IMR-90 (cell line): ENCODE data around the gene BICD2. TPM values are rescaled to one million over a fixed set of nuclear protein-coding genes. Genes with fewer than 3 reads are reported as not detected.

ENCODE experiments used
- ATAC-seq: fragments of 200-7000 bp; cut with Tn5 transposase; 2 replicates; pipeline ENCODE4 v1.9.1; 2020; ENCODE audit warnings: low read depth, mild to moderate bottlenecking, moderate library complexity
- BruUV-seq: library from RNA; stranded (reverse); fragments of 400-500 nt; replicated peaks from 2 replicates; lab custom pipeline; 2021; lab: Mats Ljungman, UMichigan
- CTCF ChIA-PET: fragments of 300-600 bp; formaldehyde crosslinking; extraction: SDS; loops from one replicate; lab custom pipeline; 2021; ENCODE audit warnings: antibody characterized with exemption; lab: Yijun Ruan, JAX
- POLR2A ChIA-PET: fragments of 300-600 bp; sonication (Branson Sonifier 250); formaldehyde crosslinking; loops from one replicate; lab custom pipeline; 2022; ENCODE audit warnings: antibody characterized with exemption; ENCODE audit not compliant: unreplicated experiment; lab: Charles Lee
- DNase-seq: peaks from one replicate; pipeline ENCODE4 v3.0.0; 2013
- H2AFZ ChIP-seq: replicated peaks from 2 replicates; pipeline ENCODE3; 2013; ENCODE audit warnings: low read length, mild to moderate bottlenecking; ENCODE audit not compliant: poor library complexity
- H2AK5ac ChIP-seq: 2 replicates; pipeline ENCODE4 v1.6.1; 2013; ENCODE audit warnings: low read depth, low read length, inconsistent platforms
- H2AK9ac ChIP-seq: replicated peaks from 2 replicates; pipeline ENCODE3; 2013; ENCODE audit warnings: mild to moderate bottlenecking, low read depth, low read length, moderate library complexity; ENCODE audit not compliant: poor library complexity
- H2BK120ac ChIP-seq: 2 replicates; pipeline ENCODE4 v1.6.1; 2013; ENCODE audit warnings: low read depth, low read length, inconsistent platforms
- H2BK15ac ChIP-seq: 3 replicates; pipeline ENCODE4 v1.6.1; 2013; ENCODE audit warnings: low read depth, low read length, inconsistent platforms
- H2BK20ac ChIP-seq: 2 replicates; pipeline ENCODE4 v1.6.1; 2013; ENCODE audit warnings: low read depth, mild to moderate bottlenecking, inconsistent platforms, low read length, moderate library complexity
- H2BK5ac ChIP-seq: 2 replicates; pipeline ENCODE4 v1.6.1; 2013; ENCODE audit warnings: mild to moderate bottlenecking, low read depth, low read length, inconsistent platforms; ENCODE audit not compliant: poor library complexity, severe bottlenecking
- H3K14ac ChIP-seq: replicated peaks from 2 replicates; pipeline ENCODE4 v1.6.1; 2013; ENCODE audit warnings: low read depth, low read length, inconsistent platforms
- H3K18ac ChIP-seq: 2 replicates; pipeline ENCODE4 v1.6.1; 2013; ENCODE audit warnings: low read depth, low read length, control low read depth
- H3K23ac ChIP-seq: 2 replicates; pipeline ENCODE4 v1.6.1; 2013; ENCODE audit warnings: low read depth, low read length, inconsistent platforms
- H3K27ac ChIP-seq: 2 replicates; pipeline ENCODE4 v1.5.1; 2013; ENCODE audit warnings: mild to moderate bottlenecking, control low read depth, low read length; ENCODE audit not compliant: insufficient read depth
- H3K27me3 ChIP-seq: 2 replicates; pipeline ENCODE4 v1.6.1; 2013; ENCODE audit warnings: low read length; ENCODE audit not compliant: control insufficient read depth, insufficient read depth
- H3K36me3 ChIP-seq: 2 replicates; pipeline ENCODE4 v1.6.1; 2013; ENCODE audit warnings: low read length, mixed read lengths; ENCODE audit not compliant: control insufficient read depth, insufficient read depth
- H3K4ac ChIP-seq: 2 replicates; pipeline ENCODE4 v1.6.1; 2013; ENCODE audit warnings: low read depth, low read length, inconsistent platforms
- H3K4me1 ChIP-seq: 2 replicates; pipeline ENCODE4 v1.6.1; 2013; ENCODE audit warnings: low read length, mixed read lengths; ENCODE audit not compliant: control insufficient read depth, insufficient read depth
- H3K4me2 ChIP-seq: 2 replicates; pipeline ENCODE4 v1.6.1; 2013; ENCODE audit warnings: low read depth, mild to moderate bottlenecking, control low read depth, low read length, moderate library complexity
- H3K4me3 ChIP-seq: 2 replicates; pipeline ENCODE4 v1.5.1; 2013; ENCODE audit warnings: low read depth, mild to moderate bottlenecking, control low read depth, low read length, moderate library complexity; ENCODE audit not compliant: insufficient read depth
- H3K56ac ChIP-seq: 2 replicates; pipeline ENCODE4 v1.6.1; 2013; ENCODE audit warnings: low read length, inconsistent platforms; ENCODE audit not compliant: insufficient read depth; ENCODE audit errors: extremely low read depth
- H3K79me1 ChIP-seq, 2 experiments: 2 replicates each; pipeline ENCODE4 v1.6.1; 2013; ENCODE audit warnings: low read length in 2 of 2, inconsistent platforms in 1 of 2, low read depth in 1 of 2
- H3K9ac ChIP-seq: 2 replicates; pipeline ENCODE4 v1.6.1; 2013; ENCODE audit warnings: low read depth, low read length, control low read depth
- H3K9me1 ChIP-seq: 2 replicates; pipeline ENCODE4 v1.6.1; 2013; ENCODE audit warnings: low read length, inconsistent platforms; ENCODE audit not compliant: insufficient read depth
- H3K9me3 ChIP-seq: 2 replicates; pipeline ENCODE4 v1.6.1; 2013; ENCODE audit warnings: low read length; ENCODE audit not compliant: control insufficient read depth, insufficient read depth
- H4K20me1 ChIP-seq: 2 replicates; pipeline ENCODE4 v1.6.1; 2013; ENCODE audit warnings: low read length, inconsistent platforms; ENCODE audit not compliant: insufficient read depth
- H4K5ac ChIP-seq: 2 replicates; pipeline ENCODE4 v1.6.1; 2013; ENCODE audit warnings: mild to moderate bottlenecking, low read depth, low read length, control low read depth
- H4K8ac ChIP-seq, 2 experiments: 2 replicates each; pipeline ENCODE4 v1.6.1; 2013; ENCODE audit warnings: low read depth in 2 of 2, low read length in 2 of 2, control low read depth in 1 of 2, inconsistent platforms in 1 of 2
- H4K91ac ChIP-seq: 2 replicates; pipeline ENCODE4 v1.6.1; 2013; ENCODE audit warnings: low read depth, low read length, inconsistent platforms; ENCODE audit not compliant: insufficient read depth
- CEBPB ChIP-seq: IDR thresholded peaks from 2 replicates; pipeline ENCODE4 v1.6.1; 2012; ENCODE audit warnings: low read depth, low read length, improper control_type of control experiment
- CHD1 ChIP-seq: IDR thresholded peaks from 2 replicates; pipeline ENCODE4 v1.6.1; 2012; ENCODE audit warnings: low read depth, low read length, improper control_type of control experiment
- FOS ChIP-seq: fragments of 150-350 bp; IDR thresholded peaks from 2 replicates; pipeline ENCODE4 v1.6.1; 2016; ENCODE audit warnings: low read depth, low read length
- MAFK ChIP-seq: IDR thresholded peaks from 2 replicates; pipeline ENCODE4 v1.6.1; 2012; ENCODE audit warnings: low read depth, low read length, improper control_type of control experiment
- MAZ ChIP-seq: IDR thresholded peaks from 2 replicates; pipeline ENCODE4 v1.6.1; 2012; ENCODE audit warnings: low read depth, mild to moderate bottlenecking, low read length, improper control_type of control experiment, moderate library complexity, borderline replicate concordance
- MXI1 ChIP-seq: IDR thresholded peaks from 2 replicates; pipeline ENCODE4 v1.6.1; 2012; ENCODE audit warnings: low read depth, mild to moderate bottlenecking, low read length, moderate library complexity, borderline replicate concordance
- NFE2L2 ChIP-seq: fragments of 150-350 bp; IDR thresholded peaks from 2 replicates; pipeline ENCODE4 v1.6.1; 2016; ENCODE audit warnings: low read depth, mild to moderate bottlenecking, low read length
- POLR2A ChIP-seq: IDR thresholded peaks from 2 replicates; pipeline ENCODE4 v1.6.1; 2012; ENCODE audit warnings: mild to moderate bottlenecking, low read depth, low read length
- RAD21 ChIP-seq: IDR thresholded peaks from 2 replicates; pipeline ENCODE4 v1.6.1; 2012; ENCODE audit warnings: low read length, improper control_type of control experiment
- RCOR1 ChIP-seq: IDR thresholded peaks from 2 replicates; pipeline ENCODE4 v1.6.1; 2012; ENCODE audit warnings: mild to moderate bottlenecking, low read length, improper control_type of control experiment; ENCODE audit not compliant: insufficient replicate concordance
- RFX5 ChIP-seq: IDR thresholded peaks from 2 replicates; pipeline ENCODE4 v1.8.0; 2012; ENCODE audit warnings: low read depth, mild to moderate bottlenecking, low read length, moderate library complexity
- SMC3 ChIP-seq: fragments of 150-350 bp; IDR thresholded peaks from 2 replicates; pipeline ENCODE4 v1.6.1; 2016; ENCODE audit warnings: low read depth, mild to moderate bottlenecking, antibody characterized with exemption, low read length, moderate library complexity
- WGBS, 2 experiments: methylation state at CpG; one replicate each; pipeline versions ENCODE4 v1.1.5 to v1.1.7; 2013; ENCODE audit warnings: missing lambda C conversion rate in 2 of 2; ENCODE audit not compliant: insufficient read length in 1 of 2; ENCODE audit errors: extremely low coverage in 2 of 2; 5-methylcytosine and 5-hydroxymethylcytosine counted together
- dilution Hi-C: fragments of 300-500 bp; cut with HindIII; formaldehyde crosslinking; loops from one replicate; pipeline ENCODE4 v1.14.3; 2018; ENCODE audit warnings: low sequenced_read_pairs; ENCODE audit not compliant: unreplicated experiment
- in situ Hi-C: fragments of 300-500 bp; cut with MboI; formaldehyde crosslinking; loops from 3 replicates; pipeline ENCODE4 v1.14.3; 2019; ENCODE audit warnings: low sequenced_read_pairs, inconsistent platforms, mixed read lengths
- intact Hi-C: fragments of 100-400 bp; cut with micrococcal nuclease; formaldehyde crosslinking; loops from 2 replicates; pipeline ENCODE4 v1.10.0; 2022
- polyA plus RNA-seq, 3 experiments: library from polyadenylated mRNA; depleted of rRNA; stranded (reverse); fragments of >200 nt; gene quantifications; 2 replicates each; pipeline ENCODE4 v1.2.3, GENCODE V29; 2012; ENCODE audit warnings: low replicate concordance in 1 of 3
- total RNA-seq: library from RNA; depleted of rRNA; stranded (reverse); fragments of >200 nt; gene quantifications from 2 replicates; pipeline ENCODE4 v1.2.3, GENCODE V29; 2012
- TF ChIP-seq, protein P1 (sequence below): conservative IDR thresholded peaks from 2 replicates; pipeline ENCODE4 v1.5.1; 2012; ENCODE audit warnings: mild to moderate bottlenecking, low read depth, low read length, improper control_type of control experiment
- TF ChIP-seq, protein P2 (sequence below): fragments of 150-350 bp; IDR thresholded peaks from 2 replicates; pipeline ENCODE4 v1.6.1; 2016; ENCODE audit warnings: low read depth, mild to moderate bottlenecking, low read length, moderate library complexity, borderline replicate concordance
- TF ChIP-seq, protein P3 (sequence below): fragments of 150-350 bp; IDR thresholded peaks from 2 replicates; pipeline ENCODE4 v1.6.1; 2017; ENCODE audit warnings: mild to moderate bottlenecking, antibody characterized with exemption, low read length, low read depth

The BICD2 gene
- total and polyA plus RNA-seq, 2 of the 4 experiments (the other 2 are of a cell fraction): 21.5 to 35.7 TPM

DNA sequence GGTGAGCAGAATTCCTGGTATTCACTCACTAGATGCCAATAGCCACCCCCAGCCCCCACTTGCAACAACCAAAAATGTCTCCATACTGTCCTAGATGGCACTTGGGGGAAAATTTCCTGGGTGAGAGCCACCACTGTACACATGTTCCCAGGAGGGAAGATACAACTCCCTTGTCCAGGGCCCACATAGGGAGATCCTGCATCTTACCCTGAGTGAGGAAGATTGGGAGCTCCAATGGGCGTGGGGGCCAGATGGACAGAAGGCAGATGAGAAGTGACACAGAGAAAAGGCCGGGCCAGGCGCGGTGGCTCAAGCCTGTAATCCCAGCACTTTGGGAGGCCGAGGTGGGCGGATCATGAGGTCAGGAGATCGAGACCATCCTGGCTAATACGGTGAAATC, 82.4 kb downstream of the BICD2 start:
- Histone ChIP-seq H3K9ac (no peak overlapping the region), H2BK15ac (no peak overlapping the region), H3K23ac (no peak overlapping the region), H4K8ac (no peak overlapping the region), H4K20me1 (no peaks in the 10 kb centered on the region), H2BK20ac (no peak overlapping the region), H3K18ac (no peak overlapping the region), H3K4ac (no peak overlapping the region), H2AK5ac (no peak overlapping the region), H2AK9ac (no peak overlapping the region), H2BK5ac (no peak overlapping the region), H3K27me3 (no peaks in the 10 kb centered on the region), H3K9me1 (no peaks in the 10 kb centered on the region; the same call in 1 of the 2 replicates), H3K4me3 (no peak overlapping the region), H3K36me3 (no peaks in the 10 kb centered on the region), H3K56ac (no peak overlapping the region), H3K14ac (no peak overlapping the region), H4K91ac (no peak overlapping the region), H2AFZ (no peak overlapping the region), H3K27ac (no peak overlapping the region), H4K5ac (no peak overlapping the region), H3K79me1 (no peaks in the 10 kb centered on the region), H3K9me3 (no peaks in the 10 kb centered on the region), H3K4me2 (no peak overlapping the region), H2BK120ac (no peak overlapping the region), H3K4me1 (peaks cover 2% of the 10 kb centered on the region; the same call in 1 of the 2 replicates)
- no peak for DNase-seq
- ChIA-PET POLR2A (no interaction called here), CTCF (no interaction called here)
- TF ChIP-seq, protein P1, sequence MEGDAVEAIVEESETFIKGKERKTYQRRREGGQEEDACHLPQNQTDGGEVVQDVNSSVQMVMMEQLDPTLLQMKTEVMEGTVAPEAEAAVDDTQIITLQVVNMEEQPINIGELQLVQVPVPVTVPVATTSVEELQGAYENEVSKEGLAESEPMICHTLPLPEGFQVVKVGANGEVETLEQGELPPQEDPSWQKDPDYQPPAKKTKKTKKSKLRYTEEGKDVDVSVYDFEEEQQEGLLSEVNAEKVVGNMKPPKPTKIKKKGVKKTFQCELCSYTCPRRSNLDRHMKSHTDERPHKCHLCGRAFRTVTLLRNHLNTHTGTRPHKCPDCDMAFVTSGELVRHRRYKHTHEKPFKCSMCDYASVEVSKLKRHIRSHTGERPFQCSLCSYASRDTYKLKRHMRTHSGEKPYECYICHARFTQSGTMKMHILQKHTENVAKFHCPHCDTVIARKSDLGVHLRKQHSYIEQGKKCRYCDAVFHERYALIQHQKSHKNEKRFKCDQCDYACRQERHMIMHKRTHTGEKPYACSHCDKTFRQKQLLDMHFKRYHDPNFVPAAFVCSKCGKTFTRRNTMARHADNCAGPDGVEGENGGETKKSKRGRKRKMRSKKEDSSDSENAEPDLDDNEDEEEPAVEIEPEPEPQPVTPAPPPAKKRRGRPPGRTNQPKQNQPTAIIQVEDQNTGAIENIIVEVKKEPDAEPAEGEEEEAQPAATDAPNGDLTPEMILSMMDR: no peak
- TF ChIP-seq RFX5 (no peak), NFE2L2 (no peak), RCOR1 (no peak), SMC3 (no peak), RAD21 (no peak), FOS (no peak), CHD1 (no peak), MAZ (no peak), MAFK (no peak), CEBPB (no peak), MXI1 (no peak), POLR2A (no peak)
- TF ChIP-seq, protein P2, sequence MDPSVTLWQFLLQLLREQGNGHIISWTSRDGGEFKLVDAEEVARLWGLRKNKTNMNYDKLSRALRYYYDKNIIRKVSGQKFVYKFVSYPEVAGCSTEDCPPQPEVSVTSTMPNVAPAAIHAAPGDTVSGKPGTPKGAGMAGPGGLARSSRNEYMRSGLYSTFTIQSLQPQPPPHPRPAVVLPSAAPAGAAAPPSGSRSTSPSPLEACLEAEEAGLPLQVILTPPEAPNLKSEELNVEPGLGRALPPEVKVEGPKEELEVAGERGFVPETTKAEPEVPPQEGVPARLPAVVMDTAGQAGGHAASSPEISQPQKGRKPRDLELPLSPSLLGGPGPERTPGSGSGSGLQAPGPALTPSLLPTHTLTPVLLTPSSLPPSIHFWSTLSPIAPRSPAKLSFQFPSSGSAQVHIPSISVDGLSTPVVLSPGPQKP: no peak
- TF ChIP-seq, protein P3, sequence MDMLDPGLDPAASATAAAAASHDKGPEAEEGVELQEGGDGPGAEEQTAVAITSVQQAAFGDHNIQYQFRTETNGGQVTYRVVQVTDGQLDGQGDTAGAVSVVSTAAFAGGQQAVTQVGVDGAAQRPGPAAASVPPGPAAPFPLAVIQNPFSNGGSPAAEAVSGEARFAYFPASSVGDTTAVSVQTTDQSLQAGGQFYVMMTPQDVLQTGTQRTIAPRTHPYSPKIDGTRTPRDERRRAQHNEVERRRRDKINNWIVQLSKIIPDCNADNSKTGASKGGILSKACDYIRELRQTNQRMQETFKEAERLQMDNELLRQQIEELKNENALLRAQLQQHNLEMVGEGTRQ: no peak
- ATAC-seq: no peak
- dilution Hi-C loops (no loop called here), in situ Hi-C loops (no loop called here), intact Hi-C loops (no loop called here)
- WGBS, 2 experiments: no CpG with 5 or more reads among the region's 8 CpGs
- no TSS peak for BruUV-seq
